GM19328 (cell line): Measurements from ENCODE around the gene C1QTNF5.

ENCODE experiments used
- ATAC-seq: cut with Tn5 transposase; IDR thresholded peaks from one replicate; pipeline ENCODE4 v1.9.1; 2021; ENCODE audit warnings: mild to moderate bottlenecking, moderate library complexity; ENCODE audit not compliant: unreplicated experiment

C1QTNF5 gene

GRCh38 chr11:119359365-119360214, 18.9 kb upstream of the C1QTNF5 start:
- no peak for ATAC-seq

- ATAC-seq: no peak
Measured at GRCh38 chr11:119357074-119357473, 16.4 kb upstream of the C1QTNF5 start.

- no peak for ATAC-seq
Measured at GRCh38 chr11:119356349-119357031, 15.8 kb upstream of the C1QTNF5 start.

- ATAC-seq: no peak
Measured at GRCh38 chr11:119355091-119355843, 14.6 kb upstream of the C1QTNF5 start.

- ATAC-seq: no peak
Measured at GRCh38 chr11:119352857-119353260, 12.2 kb upstream of the C1QTNF5 start.

GRCh38 chr11:119351232-119351631, 10.5 kb upstream of the C1QTNF5 start:
- ATAC-seq: no peak

GRCh38 chr11:119350302-119350701, 9.6 kb upstream of the C1QTNF5 start:
- no peak for ATAC-seq

- ATAC-seq: no peak
Measured at GRCh38 chr11:119347940-119348605, 7.4 kb upstream of the C1QTNF5 start.

GRCh38 chr11:119347242-119347641, 6.6 kb upstream of the C1QTNF5 start:
- ATAC-seq: no peak

- ATAC-seq: no peak
Measured at GRCh38 chr11:119346605-119347004, 5.9 kb upstream of the C1QTNF5 start, which contains the start of gene MFRP. Gene MFRP, minus strand, starts transcription at chr11:119346705. Its CDS starts 192 bp downstream, at chr11:119346513.

GRCh38 chr11:119345685-119346084, 5.0 kb upstream of the C1QTNF5 start:
- no peak for ATAC-seq

GRCh38 chr11:119344291-119345010, 3.8 kb upstream of the C1QTNF5 start:
- ATAC-seq: no peak

- ATAC-seq: no peak
Measured at GRCh38 chr11:119343726-119344125, 3.0 kb upstream of the C1QTNF5 start.

GRCh38 chr11:119342362-119343130, 1.9 kb upstream of the C1QTNF5 start:
- ATAC-seq: no peak

- ATAC-seq: no peak
Measured at GRCh38 chr11:119342023-119342300, 1.3 kb upstream of the C1QTNF5 start.

GRCh38 chr11:119341222-119342022, 739 bp upstream of the C1QTNF5 start:
- ATAC-seq: no peak

GRCh38 chr11:119339589-119340334, 921 bp downstream of the C1QTNF5 start:
- no peak for ATAC-seq

GRCh38 chr11:119338965-119339588, 1.6 kb downstream of the C1QTNF5 start:
- ATAC-seq: no peak
